Prostate gland (tissue), 2 donors: Measurements from ENCODE around the gene CRYBG1. TPM values are rescaled to one million over a fixed set of nuclear protein-coding genes. Genes with fewer than 3 reads are reported as not detected.
A peak's percentile ranks its signal among the peaks of the same experiment; 100 is the strongest.

ENCODE experiments used
- DNase-seq: peaks from one replicate; pipeline ENCODE4 v3.0.0-alpha.2; 2019; ENCODE audit warnings: low spot score
- H3K27ac ChIP-seq, 2 donors: fragments of 200-600 bp; sonication (generic); 2 replicates each; pipeline ENCODE4 v1.5.1; 2017 to 2019
- H3K27me3 ChIP-seq: fragments of 200-600 bp; sonication (generic); replicated peaks from 2 replicates; pipeline ENCODE4 v1.5.1; 2019; ENCODE audit not compliant: insufficient read depth
- H3K36me3 ChIP-seq, 2 donors: fragments of 200-600 bp; sonication (generic); 1 replicate in 1 of 2; 2 replicates in 1 of 2; pipeline versions ENCODE4 v1.5.1 to v1.8.1; 2017 to 2019
- H3K4me1 ChIP-seq: fragments of 200-600 bp; sonication (generic); replicated peaks from 2 replicates; pipeline ENCODE4 v1.5.1; 2019
- H3K4me3 ChIP-seq, 2 donors: fragments of 200-600 bp; sonication (generic); 2 replicates each; pipeline ENCODE4 v1.5.1; 2017 to 2019
- H3K9me3 ChIP-seq: fragments of 200-600 bp; sonication (generic); 2 replicates; pipeline ENCODE4 v1.5.1; 2017
- POLR2A ChIP-seq: fragments of 450-650 bp; IDR thresholded peaks from one replicate; pipeline ENCODE4 v1.6.1; 2016; ENCODE audit warnings: antibody characterized with exemption, mild to moderate bottlenecking
- POLR2AphosphoS5 ChIP-seq: sonication (generic); formaldehyde crosslinking; IDR thresholded peaks from one replicate; pipeline ENCODE4 v1.6.1; 2017; ENCODE audit warnings: antibody characterized with exemption
- WGBS: methylation state at CpG from one replicate; pipeline ENCODE4 v1.1.5; 2018; 5-methylcytosine and 5-hydroxymethylcytosine counted together
- intact Hi-C: fragments of 100-400 bp; cut with DNase I; formaldehyde crosslinking; loops from one replicate; pipeline ENCODE4 v1.14.2; 2022
- total RNA-seq, 2 donors: library from RNA; depleted of rRNA; stranded (reverse); fragments of >200 nt; gene quantifications; one replicate each; pipeline ENCODE4 v1.1.0, GENCODE V29; 2016
- TF ChIP-seq, protein P1 (sequence below), 4 experiments: fragments of 200-600 bp in 2 of 4; fragments of 450-650 bp in 2 of 4; sonication (generic) in 2 of 4; IDR thresholded peaks; 1 replicate in 3 of 4; 2 replicates in 1 of 4; pipeline ENCODE4 v1.5.1; 2016 to 2019; ENCODE audit warnings: antibody characterized with exemption in 4 of 4, mild to moderate bottlenecking in 2 of 4, moderate library complexity in 2 of 4

CRYBG1 gene
- total RNA-seq, 2 donors from 2014 or later: 39.9 to 75.4 TPM

DNA sequence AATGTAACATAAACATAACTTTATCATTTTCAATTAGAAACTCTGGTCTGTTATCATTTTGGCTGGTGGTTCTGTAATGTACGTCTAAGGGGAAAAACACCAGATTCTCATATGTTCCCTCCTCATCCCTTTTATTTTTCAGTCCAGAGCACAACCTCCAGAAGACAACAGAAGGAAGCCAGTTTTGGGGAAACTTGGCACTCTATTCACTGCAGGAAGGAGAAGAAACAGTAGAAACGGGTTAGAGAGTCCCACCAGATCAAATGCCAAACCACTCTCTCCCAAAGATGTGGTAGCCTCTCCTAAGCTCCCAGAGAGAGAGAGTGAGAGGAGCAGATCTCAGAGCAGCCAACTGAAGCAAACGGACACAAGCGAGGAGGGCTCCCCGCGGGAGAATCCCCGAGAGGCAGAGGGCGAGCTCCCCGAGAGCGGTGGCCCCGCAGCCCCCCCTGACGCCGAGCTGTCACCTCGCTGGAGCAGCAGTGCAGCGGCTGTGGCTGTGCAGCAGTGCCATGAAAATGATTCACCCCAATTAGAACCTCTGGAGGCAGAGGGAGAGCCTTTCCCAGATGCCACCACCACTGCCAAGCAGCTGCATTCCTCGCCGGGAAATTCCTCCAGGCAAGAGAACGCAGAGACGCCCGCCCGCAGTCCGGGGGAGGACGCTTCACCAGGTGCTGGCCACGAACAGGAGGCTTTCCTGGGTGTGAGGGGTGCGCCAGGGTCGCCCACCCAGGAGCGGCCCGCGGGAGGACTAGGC is 151.0 kb downstream of the CRYBG1 start:
- peak; percentile 28 for DNase-seq
- intact Hi-C loops: no loop called here
- Histone ChIP-seq H3K36me3 (no peaks in the 10 kb centered on the region), H3K27me3 (no peaks in the 10 kb centered on the region), H3K4me1 (peaks cover 13% of the 10 kb centered on the region), H3K27ac (peak overlapping the region; percentile 93), H3K4me3 (peak overlapping the region; percentile 58 to 66), H3K9me3 (no peaks in the 10 kb centered on the region)
- TF ChIP-seq POLR2AphosphoS5: no peak
- TF ChIP-seq POLR2A: no peak
- TF ChIP-seq, protein P1, sequence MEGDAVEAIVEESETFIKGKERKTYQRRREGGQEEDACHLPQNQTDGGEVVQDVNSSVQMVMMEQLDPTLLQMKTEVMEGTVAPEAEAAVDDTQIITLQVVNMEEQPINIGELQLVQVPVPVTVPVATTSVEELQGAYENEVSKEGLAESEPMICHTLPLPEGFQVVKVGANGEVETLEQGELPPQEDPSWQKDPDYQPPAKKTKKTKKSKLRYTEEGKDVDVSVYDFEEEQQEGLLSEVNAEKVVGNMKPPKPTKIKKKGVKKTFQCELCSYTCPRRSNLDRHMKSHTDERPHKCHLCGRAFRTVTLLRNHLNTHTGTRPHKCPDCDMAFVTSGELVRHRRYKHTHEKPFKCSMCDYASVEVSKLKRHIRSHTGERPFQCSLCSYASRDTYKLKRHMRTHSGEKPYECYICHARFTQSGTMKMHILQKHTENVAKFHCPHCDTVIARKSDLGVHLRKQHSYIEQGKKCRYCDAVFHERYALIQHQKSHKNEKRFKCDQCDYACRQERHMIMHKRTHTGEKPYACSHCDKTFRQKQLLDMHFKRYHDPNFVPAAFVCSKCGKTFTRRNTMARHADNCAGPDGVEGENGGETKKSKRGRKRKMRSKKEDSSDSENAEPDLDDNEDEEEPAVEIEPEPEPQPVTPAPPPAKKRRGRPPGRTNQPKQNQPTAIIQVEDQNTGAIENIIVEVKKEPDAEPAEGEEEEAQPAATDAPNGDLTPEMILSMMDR (IDR thresholded peaks at IDR 0.05): no peak
- WGBS: under 1% methylated on average over 27 of the region's 29 CpGs

DNA sequence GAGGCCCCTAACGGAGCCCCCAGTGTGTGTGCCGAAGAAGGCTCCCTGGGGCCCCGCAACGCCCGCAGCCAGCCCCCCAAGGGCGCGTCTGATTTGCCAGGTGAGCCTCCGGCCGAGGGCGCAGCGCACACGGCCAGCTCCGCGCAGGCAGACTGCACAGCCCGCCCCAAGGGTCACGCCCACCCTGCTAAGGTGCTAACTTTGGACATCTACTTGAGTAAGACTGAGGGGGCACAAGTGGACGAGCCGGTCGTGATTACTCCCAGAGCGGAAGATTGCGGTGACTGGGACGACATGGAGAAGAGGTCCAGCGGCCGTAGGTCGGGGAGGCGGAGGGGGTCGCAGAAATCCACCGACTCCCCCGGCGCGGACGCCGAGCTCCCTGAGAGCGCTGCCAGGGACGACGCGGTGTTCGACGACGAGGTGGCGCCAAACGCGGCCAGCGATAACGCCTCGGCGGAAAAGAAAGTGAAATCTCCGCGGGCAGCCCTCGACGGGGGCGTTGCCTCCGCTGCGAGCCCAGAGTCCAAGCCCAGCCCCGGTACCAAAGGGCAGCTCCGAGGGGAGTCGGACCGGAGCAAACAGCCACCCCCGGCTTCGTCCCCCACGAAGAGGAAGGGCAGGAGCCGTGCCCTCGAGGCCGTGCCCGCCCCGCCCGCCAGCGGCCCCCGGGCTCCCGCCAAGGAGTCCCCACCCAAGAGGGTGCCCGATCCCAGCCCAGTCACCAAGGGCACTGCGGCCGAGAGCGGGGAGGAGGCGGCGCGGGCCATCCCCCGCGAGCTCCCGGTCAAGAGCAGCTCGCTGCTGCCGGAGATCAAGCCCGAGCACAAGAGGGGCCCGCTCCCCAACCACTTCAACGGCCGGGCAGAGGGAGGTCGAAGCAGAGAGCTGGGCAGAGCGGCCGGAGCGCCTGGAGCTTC is 151.8 kb downstream of the CRYBG1 start:
- intact Hi-C loops: no loop called here
- H3K27ac ChIP-seq: peak overlapping the region; percentile 93
- peak overlapping the region; percentile 58 to 66 for H3K4me3 ChIP-seq
- no peaks in the 10 kb centered on the region for H3K27me3 ChIP-seq
- no peaks in the 10 kb centered on the region for H3K36me3 ChIP-seq
- WGBS: 2% methylated on average over 25 of the region's 90 CpGs
- DNase-seq: peak; percentile 56
- TF ChIP-seq POLR2A (no peak), POLR2AphosphoS5 (peak; percentile 35)
- TF ChIP-seq, protein P1 (IDR thresholded peaks at IDR 0.05): peak in 1 of 4 experiments; percentile 20
- peaks cover 13% of the 10 kb centered on the region for H3K4me1 ChIP-seq
- H3K9me3 ChIP-seq: no peaks in the 10 kb centered on the region

DNA sequence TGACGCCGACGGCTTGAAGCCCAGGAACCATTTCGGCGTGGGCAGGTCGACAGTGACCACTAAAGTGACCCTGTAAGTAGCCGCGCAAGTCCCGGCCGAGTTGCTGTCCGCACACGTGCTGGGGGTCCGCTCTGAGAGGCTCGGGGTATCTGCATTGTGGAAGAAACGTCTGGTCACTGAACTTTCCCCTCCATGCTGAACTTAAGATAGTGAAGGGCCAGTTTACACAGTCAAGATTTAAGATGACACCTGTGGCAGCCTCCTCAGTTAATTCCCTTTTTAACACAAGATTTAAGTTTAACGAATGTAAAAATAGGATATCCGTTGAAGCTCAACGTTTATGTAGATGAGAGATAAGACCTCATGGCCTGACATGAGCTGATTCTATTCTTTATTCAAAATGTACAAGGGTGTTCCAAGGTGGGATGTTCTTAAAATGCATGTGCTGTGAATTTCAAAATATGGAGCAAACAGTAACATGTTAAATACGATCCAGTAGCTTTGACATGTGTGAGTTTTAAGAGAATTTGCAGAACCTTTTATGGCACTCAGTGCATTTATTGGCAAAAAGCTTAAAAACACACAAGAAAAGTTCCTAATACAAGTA is 152.6 kb downstream of the CRYBG1 start:
- no peak for TF ChIP-seq POLR2A
- TF ChIP-seq, protein P1 (IDR thresholded peaks at IDR 0.05): no peak
- TF ChIP-seq POLR2AphosphoS5: no peak
- no peaks in the 10 kb centered on the region for H3K9me3 ChIP-seq
- WGBS: 11% methylated on average over 19 of the region's 19 CpGs
- H3K27ac ChIP-seq: peak overlapping the region; percentile 93
- peak; percentile 21 for DNase-seq
- H3K4me1 ChIP-seq: peaks cover 13% of the 10 kb centered on the region
- no peaks in the 10 kb centered on the region for H3K27me3 ChIP-seq
- peak overlapping the region; percentile 58 to 66 for H3K4me3 ChIP-seq
- no peaks in the 10 kb centered on the region for H3K36me3 ChIP-seq
- intact Hi-C loops: no loop called here

DNA sequence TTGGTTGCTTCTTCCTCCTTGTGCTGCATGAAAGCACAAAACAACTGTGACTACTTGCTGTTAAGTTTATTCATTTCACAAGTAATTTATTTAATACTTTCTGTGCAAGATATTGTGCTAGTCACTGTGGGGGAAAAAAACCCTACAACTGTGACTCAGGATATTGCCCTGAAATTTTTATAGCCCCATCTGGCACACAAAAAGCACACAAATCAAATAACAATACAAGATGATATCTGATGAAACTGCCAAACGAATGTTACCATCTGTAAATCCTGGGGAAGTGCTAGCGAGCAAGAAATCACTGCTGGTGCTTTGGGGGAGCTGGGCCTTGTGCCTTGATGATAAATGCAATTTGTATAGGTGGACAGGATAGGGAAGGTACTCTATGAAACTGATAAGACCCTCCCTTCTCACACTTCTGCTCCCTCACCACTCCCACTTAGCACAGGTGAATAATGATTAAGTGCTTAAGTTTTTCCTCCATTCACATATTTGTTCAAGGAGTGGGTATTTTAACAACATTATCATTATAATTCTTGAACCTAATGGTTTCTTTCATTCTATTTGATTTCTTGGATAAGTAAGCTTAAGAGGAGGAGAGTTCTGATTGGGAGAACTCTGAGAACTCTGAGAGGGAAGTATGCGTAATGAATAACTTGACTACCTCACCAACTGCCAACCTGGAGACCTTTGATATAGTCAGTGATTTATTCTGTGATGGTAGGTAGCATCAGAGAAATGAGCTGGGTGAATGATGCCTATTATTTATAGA is 153.5 kb downstream of the CRYBG1 start:
- intact Hi-C loops: no loop called here
- no peaks in the 10 kb centered on the region for H3K9me3 ChIP-seq
- H3K27ac ChIP-seq: peak overlapping the region; percentile 93
- no peak for DNase-seq
- H3K36me3 ChIP-seq: no peaks in the 10 kb centered on the region
- H3K4me1 ChIP-seq: peaks cover 13% of the 10 kb centered on the region
- 38% methylated on average over 3 of the region's 3 CpGs for WGBS
- TF ChIP-seq POLR2AphosphoS5 (peak; percentile 24), POLR2A (no peak)
- peak overlapping the region; percentile 58 to 66 for H3K4me3 ChIP-seq
- H3K27me3 ChIP-seq: no peaks in the 10 kb centered on the region
